SKM-1 treated with dmso at 0.1 percent for 144 hours (cell line): ENCODE data around the gene PEF1.

ENCODE experiments used
- DNase-seq: peaks from one replicate; lab custom pipeline; 2025; ENCODE audit not compliant: unreplicated experiment; lab: John Stamatoyannopoulos, UW

The PEF1 gene

DNA sequence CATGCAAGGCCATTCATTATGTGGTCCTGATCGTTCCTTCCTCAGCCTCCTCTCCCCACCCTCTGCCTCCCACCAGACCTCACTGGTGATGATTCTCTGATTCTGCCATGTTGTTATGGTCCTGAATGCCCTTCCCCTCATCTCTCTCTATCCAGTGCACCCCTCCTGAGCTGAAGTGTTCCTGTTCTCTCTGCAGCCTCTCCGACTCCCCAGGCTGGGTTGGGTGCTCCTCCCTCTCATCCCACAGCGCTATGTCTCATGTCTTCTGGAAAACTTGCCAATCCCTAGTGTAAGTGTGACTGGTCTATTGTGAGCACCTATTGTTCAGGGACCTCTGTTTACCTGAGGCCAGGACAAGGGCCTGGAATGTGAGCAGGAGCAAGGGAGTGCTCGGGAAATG, 11.1 kb upstream of the PEF1 start:
- DNase-seq, result no peak

DNA sequence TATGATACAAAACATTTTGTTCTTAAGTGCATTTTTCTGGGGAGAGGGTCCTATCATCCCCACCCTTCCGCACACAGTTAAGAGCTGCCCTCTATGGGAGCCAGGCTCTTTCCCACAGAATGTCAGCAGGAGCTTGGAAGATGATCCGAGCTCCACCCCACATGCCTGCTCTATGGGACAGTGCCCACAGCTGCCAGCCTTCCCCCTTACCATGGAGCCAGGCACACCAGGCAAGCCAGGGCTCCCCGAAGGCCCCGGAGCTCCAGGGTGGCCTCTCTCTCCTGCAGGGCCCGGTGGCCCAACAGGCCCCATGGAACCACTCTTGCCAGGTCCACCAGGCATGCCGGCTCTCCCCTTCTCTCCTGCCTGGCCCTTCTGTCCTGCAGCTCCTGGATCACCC, 10.4 kb upstream of the PEF1 start:
- no peak for DNase-seq

DNA sequence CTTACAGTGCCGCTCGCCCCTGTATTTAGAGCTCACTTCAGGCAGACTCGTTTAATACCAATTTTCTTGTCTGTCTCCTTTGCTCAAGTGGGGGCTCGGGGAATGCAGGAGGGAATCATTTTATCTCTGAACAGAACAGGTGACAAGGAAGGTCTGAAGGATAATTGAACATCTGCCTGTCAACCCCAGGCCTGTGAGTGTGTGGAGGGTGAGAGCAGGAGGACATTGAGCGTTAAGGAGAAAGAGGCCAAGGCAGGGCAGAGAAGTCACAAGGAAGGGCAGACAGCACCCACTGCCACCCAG, 9.7 kb upstream of the PEF1 start:
- DNase-seq, result no peak

DNA sequence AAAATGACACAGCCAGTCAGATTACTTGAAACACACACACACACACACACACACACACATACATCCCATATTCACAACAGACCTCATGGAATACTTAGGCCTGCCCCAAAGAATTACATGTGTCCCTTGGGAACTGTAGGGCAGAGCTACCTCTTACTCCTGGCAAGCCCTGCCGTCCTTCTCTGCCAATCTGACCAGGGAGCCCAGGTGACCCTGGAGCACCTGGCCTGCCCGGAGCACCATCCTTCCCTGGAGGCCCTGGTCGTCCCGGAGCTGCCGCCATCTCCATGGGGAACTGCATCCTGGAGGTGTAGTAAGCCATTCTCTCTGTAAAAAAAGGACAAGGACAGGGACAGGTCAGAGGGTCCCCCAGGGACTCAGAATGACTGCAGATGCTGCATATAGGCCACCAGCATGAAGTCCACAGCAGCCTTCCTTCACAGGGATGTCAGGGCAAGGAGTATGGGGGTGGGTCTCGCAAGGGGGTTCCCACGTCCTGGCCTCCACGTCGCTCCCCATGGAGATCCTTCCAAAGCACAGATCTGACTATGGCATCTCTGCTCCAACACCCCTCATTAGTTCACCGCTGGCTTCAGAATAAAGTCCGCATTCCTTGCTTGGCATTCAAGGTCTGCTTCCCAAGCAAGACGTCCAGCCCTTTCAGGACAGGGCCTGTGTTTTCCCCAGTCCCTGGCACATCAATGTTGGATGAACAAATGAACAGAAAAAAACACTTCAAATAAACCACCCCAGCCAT, 9.2 kb upstream of the PEF1 start:
- DNase-seq, result no peak

DNA sequence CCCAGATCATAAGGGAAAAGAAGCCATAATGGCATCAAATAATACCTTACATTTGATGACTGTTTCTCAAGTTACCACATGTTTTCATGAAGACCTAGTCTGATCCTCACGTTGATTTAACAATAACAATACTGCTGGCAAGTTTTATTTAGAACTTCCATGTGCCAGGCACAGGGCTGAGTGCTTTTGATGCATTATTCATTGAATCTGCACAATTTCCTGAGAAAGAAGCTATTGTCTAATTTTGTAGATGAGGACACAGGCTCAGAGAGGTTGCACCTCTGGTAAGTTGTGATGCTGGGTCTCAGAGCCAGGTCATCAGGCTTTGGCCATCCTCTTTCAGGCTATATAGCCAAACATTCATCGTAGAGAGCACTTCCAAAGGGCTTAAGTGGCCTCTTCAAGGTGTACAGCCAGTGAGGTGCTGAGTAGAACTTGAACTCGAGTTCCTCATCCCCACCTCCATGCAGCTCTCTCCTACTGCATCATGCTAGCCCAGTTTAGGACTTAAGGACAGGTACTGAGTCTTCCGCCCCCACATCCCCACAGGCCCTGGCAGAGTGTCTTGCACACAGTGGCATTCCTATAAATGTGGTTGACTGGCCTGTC, 8.3 kb upstream of the PEF1 start:
- DNase-seq, result no peak

DNA sequence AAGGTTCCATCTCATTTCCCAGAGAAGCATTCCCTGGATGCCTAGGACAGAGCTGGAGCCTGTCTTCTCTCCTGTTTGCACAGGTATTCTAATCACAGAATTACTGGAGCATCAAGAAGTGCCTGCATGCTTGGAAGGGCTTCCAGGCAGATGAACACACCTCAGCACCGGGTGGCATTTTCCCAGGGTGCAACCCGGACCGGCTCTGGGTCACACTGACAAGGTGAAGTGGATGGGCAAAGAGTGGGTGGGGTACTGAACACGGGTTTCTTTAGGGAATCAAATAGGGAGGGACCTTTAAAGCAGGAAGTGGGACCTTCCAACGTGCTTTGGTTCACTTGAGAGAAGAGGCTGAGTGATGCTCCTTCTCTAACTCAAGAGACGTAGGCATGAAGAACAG, 7.1 kb upstream of the PEF1 start:
- DNase-seq, result no peak

DNA sequence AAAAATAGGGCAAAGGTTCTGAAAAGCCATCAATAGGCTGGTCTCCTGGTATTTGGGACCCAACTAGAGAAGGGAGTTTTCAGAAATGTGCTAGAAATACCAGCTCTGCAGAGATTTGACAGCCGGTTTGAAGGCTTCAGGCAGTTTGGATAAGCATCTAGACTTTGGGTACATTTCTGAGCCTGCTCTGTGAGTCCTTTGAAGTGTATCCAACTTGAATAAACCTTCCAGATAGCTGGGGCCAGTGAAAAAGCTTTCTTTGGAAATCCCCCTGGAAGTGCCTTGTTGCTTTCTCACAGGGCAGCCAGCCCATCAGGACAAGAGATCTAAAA, 6.4 kb upstream of the PEF1 start:
- no peak for DNase-seq

DNA sequence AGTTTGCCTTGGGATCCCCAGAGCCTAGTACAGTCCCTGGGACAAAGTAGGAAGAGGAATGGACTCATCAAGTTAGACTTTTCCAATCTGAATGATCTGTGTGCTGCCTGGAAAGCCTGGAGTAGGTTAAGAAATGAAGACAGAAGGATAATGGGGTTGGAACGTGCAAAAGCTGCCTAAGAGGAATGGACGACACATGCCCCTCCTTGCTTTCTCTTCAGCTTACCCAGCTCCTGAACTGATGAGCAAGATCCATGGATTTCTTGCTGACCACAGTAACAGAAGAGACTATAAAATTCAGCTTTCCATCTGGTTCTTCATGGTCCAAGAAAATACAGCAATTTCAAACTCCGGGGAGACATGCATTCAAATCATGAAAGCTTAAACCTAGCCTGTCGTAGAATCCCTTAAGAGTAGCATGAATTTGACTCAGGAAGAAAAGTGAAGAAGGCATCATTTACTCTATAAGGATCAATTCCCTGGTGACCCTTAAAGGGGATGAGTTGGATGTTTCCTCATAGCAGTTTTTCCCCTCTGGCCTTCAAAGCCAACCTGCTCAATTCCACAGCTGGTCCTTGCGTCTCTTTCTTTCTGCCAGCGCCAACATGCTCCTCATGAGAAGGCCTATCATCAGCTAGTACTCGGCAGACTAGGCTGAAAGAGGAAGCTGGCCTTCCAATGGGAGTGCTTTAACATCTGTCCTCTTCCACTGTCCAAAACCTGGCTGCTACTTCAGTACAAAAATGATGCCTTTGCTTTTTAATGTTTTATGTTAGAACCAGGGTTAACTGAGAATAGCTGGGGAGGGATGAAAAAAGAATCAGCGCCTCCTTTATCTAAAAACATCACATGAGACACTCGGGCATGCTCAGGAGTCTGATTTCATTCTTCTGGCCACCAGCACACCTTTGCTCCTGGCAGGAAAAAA, 5.7 kb upstream of the PEF1 start:
- DNase-seq, result no peak

DNA sequence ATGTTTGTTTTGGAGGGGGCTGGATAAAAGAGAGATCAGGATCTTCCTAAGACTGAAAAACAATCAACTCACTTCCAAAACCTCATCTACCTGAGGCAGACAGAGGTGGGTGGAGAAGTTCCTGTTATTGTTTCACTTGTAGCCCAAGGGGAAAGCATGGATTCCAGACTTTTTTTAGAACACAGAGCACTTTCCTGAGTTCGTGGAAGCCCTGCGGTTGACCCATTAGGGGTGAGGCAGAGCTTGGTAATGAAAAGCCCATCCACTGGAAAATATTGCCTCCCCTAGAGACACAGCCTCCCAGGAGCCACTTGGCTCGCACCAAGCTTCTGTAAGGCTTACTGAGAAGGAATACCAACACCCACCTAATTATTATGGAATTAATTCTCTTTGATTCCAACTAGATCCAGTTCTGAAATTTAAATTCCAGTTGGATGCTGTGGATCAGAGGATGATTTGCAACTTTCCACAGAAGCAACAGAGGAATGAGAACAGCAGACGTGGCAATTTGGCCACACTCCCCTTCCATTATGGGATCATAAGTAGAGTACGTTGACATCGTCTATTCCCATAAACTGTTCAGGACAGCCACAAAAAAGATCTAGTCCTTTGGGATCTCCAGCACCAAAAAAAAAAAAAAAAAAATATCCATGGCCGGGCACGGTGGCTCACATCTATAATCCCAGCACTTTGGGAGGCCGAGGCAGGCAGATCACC, 4.1 kb upstream of the PEF1 start:
- DNase-seq, result no peak

DNA sequence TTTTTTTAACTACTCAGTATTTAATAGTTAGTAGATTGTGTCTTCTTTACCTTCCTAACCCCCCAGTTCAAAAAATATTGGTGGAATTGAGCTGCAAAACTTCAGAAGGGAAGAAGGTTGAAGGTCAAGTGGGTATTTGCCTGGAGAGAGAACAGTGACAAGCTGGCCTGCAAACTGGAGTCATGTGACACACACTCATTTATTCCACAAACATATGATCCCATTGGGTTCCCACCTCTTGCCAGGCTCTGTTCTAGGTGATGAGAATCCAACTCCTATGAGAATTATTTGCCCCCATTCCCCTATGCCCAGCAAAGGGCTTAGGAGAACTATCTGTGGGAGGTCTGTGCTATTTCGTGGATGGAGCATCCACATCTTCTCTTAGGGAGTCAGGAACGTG, 3.5 kb upstream of the PEF1 start:
- DNase-seq, result no peak

DNA sequence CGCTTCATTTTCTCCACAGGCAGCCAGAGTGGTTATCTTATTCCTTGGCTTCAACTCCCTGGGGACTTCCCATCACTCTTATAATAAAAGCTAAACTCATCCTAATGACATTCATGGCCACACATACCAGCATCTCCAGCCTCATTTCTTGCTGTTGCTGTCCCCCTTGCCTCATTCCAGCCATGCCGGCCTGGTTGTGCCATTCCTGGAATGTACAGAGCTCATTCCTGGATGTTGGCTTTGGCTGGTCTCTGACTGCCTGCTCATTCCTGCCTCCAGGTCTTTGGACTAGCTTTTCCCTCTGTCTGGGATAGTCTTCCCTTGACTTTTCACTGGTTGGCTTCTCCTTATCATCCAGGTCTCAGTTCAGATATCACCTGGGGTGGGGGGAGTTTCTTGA, 2.4 kb upstream of the PEF1 start:
- DNase-seq, result no peak

DNA sequence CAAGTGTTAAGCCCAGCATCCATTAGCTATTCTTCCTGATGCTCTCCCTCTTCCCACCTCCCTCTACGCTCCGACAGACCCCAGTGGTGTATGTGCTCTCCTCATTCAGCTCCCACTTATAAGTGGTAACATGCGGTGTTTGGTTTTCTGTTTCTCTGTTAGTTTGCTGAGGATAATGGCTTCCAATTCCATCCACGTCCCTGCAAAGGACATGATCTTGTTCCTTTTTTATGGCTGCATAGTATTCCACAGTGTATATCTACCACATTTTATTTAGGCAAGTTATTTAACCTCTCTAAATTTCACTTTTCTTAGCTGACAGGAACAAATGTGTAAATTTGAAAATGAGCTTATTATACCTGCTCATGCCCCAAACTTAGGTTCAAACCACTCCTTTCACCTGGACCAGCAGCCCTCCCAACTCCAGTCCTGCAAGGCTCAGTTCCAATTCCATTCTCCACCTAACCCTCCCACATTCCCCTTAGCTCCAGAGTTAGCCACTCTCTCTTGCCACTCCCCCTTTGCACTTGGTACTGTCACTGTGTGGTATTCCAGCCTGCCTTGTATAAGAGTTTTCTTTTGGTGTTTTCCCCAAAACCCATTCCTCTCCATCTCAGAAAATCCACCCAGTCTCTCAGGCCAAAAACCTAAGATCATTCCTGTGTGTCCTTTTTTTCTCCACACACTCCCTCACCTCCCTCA, 1.7 kb upstream of the PEF1 start:
- DNase-seq, result no peak

DNA sequence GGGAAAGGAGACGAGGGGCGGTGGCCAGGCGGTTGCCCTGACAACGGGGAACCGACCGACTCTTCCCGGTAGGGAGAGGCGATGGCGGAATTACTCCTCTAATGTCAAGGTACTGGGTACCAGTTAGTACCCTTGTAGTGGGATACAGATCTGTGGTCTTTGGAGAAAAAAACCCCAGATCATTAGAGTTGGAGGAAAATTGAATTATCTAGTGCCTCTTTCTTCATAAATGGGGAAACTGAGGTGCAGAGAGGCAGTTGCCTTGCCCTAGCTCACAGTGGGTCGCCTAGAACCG, 545 bp upstream of the PEF1 start:
- no peak for DNase-seq

DNA sequence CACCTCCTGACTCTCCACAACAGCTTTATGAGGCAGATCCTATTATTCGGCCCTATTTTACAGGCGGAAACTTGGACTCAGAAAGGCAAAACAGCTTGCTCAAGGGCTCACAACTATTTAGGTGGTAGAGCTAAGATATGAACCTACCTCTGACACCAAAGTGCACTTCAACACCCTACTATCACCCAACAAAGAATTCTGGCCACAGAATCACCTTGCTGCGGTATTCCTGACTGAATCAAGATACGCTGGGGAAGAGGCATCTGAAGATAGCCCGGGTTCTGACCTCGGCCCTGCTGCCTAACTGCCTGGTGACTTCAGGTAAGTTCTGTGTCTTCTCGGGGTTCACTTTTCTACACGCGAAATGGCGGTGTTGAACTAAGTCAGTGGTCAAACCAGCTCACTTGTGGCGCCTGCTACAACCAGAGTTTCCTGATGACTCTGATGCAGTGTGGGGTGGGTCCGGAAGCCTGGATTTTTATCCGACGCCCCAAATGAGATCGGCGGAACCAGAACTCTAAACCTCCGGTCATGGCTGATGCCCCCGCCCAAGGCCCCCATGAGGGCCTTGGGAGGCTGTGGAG, 608 bp downstream of the PEF1 start:
- no peak for DNase-seq

DNA sequence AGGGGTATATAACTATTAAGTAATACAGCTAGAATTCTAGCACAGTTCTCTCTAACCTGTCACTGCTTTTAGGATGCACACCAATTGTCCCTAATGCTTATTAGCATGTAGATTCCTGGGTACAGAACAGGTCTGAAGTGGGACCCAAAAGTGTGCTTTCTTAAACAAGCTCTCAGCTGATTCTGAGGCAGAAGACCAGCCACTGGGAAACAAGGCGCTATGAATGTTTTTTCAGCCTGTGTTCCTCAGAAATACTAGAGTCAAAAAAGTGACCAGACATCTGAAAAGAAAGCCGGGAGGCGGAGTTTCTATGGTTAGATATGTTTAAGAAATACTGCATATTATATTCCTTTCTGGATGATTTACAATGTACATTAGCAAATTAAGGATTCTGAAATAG, 1.8 kb downstream of the PEF1 start:
- DNase-seq, result no peak

DNA sequence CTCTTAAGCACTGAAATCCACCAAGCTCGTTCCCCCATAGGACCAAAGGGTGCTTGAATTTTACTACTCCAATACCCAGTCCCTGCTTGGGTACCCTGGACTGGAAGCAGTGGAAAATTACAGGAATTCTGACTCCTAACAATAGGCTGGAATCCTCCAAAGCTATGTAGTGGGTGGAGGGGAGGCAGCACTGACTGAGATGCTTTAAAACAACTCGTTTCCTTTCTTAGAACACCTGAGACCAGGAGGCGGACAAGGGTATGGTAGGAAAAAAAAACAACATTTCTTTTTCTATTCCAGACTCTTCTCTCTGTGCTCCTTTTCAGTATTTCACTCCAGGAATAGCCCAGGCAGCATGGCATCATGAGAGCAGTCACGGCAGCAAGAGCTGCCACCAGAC, 2.3 kb downstream of the PEF1 start:
- no peak for DNase-seq

DNA sequence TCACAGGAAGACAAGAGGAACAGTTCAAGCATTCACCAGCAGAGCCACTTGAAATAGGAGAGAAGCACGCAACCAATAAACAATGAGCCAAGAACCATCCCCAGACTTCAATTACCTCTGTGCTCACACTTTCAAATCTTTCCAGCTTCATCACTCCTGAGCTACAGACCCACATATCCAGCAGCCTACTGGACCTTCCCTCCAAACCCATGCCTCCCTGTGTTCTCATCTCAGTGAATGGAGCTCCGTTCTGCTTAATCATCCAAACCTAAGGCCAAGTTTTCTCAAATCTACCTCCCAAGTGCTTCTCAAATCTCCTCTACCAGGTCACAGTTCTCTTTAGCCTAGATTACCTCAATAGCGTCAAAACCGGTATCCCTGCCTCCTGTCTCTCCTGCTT, 3.7 kb downstream of the PEF1 start:
- no peak for DNase-seq

DNA sequence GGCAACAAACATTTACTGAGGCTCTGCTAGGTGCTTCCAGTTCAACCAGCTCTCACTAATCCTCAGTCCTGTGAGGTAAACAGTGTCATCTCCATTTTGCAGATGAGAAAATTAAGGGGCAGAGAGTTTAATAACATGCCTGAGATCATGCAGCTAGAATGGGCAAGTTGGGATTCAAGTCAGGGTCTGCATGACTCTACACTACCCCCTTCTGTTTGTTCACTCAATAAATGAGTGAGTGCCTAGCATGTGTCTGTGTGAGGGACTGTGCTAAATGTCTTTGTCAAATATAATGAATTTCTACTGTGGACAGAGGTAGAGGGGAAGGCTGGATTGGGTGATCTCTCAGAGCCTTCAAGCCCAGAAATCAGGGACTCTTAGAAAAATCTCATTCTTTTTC, 4.5 kb downstream of the PEF1 start:
- no peak for DNase-seq

DNA sequence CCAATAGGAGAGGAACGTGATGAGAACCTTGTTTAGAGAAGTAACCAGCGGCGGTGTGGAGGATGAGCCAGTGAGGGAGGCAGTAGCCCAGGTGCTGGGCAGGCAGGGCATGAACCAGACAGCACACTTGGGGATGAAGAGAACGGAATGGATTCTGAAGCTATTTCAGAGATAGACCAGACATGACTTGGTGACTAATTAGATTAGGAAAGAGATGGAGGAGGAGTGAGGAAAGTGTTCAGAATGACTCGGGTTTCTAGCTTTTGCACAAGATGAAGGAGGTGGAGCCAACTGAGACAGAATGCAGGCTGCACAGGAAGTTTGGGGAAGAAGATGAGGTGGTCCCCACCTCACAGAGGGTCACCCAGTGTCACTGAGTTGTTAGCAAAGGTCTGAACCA, 5.1 kb downstream of the PEF1 start:
- peak; percentile 60 for DNase-seq

DNA sequence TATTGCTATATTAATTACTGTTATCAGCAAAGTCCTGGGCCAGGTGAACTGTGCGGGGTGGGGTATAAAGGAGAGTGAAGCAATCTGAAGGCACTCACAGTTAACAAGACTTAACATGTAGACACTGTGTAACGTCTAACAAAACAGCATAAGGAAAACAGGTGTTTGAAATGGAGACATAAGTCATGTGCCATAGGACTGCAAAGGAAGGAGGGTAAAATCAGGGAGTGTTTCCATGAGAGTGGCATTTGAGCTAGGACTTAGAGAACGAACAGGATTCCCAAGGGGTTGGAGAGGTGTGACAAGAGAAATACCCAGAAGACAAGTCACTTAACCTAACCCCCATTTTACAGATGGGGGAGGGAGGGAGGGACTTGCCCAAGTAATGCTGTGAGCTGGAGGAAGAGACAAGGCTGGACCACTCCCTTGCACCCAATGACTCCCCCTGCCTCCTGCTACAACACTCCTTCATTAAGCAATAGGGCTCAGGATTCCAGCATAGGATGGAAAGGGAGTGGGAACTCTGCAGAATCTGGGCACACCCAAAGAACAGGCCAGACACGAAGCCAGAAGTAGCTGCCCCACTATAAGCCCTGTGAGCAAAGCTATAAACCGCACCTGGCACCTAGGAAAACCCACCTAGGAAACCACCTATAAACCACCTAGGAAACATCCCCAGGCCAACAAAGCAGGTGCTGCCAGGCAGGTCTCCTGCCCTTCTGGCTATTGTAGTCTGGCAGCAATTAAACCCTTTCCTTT, 6.6 kb downstream of the PEF1 start:
- no peak for DNase-seq
